Transverse colon (tissue), 4 donors: ENCODE measurements around the gene ERMP1. TPM values are rescaled to one million over a fixed set of nuclear protein-coding genes. Genes with fewer than 3 reads are reported as not detected.

Source experiments
- DNase-seq: peaks from one replicate; pipeline ENCODE4 v3.0.0-alpha.2; 2019
- H3K27ac ChIP-seq, 4 donors: fragments of 200-600 bp; sonication (generic); 2 replicates each; pipeline ENCODE4 v1.5.1; 2016 to 2018; ENCODE audit warnings: inconsistent platforms in 4 of 4
- H3K27me3 ChIP-seq: fragments of 200-600 bp; sonication (generic); 2 replicates; pipeline ENCODE4 v1.5.1; 2017; ENCODE audit warnings: inconsistent platforms
- H3K36me3 ChIP-seq, 4 donors: fragments of 200-600 bp; sonication (generic); 2 replicates each; pipeline ENCODE4 v1.5.1; 2017 to 2019; ENCODE audit warnings: inconsistent platforms in 4 of 4
- H3K4me1 ChIP-seq, 4 donors: fragments of 200-600 bp; sonication (generic); 2 replicates each; pipeline ENCODE4 v1.5.1; 2017 to 2020; ENCODE audit warnings: inconsistent platforms in 4 of 4
- H3K4me3 ChIP-seq, 4 donors: fragments of 200-600 bp; sonication (generic); 1 replicate in 1 of 4; 2 replicates in 3 of 4; pipeline versions ENCODE4 v1.5.1 to v1.6.1; 2017 to 2019; ENCODE audit warnings: inconsistent platforms in 4 of 4
- H3K9me3 ChIP-seq, 2 donors: fragments of 200-600 bp; sonication (generic); 2 replicates each; pipeline ENCODE4 v1.5.1; 2017 to 2019; ENCODE audit warnings: inconsistent platforms in 2 of 2
- EP300 ChIP-seq: sonication (generic); formaldehyde crosslinking; IDR thresholded peaks from one replicate; pipeline ENCODE4 v1.6.1; 2017; ENCODE audit warnings: antibody characterized with exemption, low read depth
- POLR2A ChIP-seq: fragments of 450-650 bp; IDR thresholded peaks from one replicate; pipeline ENCODE4 v1.6.1; 2016; ENCODE audit warnings: antibody characterized with exemption, mild to moderate bottlenecking, moderate library complexity
- POLR2AphosphoS5 ChIP-seq, 3 donors: sonication (generic); formaldehyde crosslinking; IDR thresholded peaks; one replicate each; pipeline ENCODE4 v1.6.1; 2016; ENCODE audit warnings: antibody characterized with exemption in 3 of 3
- WGBS, 2 donors: methylation state at CpG; one replicate each; pipeline ENCODE4 v1.1.5; 2018; ENCODE audit warnings: low coverage in 1 of 2; 5-methylcytosine and 5-hydroxymethylcytosine counted together
- in situ Hi-C, 4 donors: fragments of 200-750 bp; cut with MboI; loops; one replicate each; pipeline versions ENCODE4 v1.15.0 to v1.15.1; 2017; ENCODE audit warnings: low sequenced_read_pairs in 3 of 4, low pct_ligation_motif_present in 1 of 4, low pct_unique_long_range_greater_than_20kb in 1 of 4
- intact Hi-C: fragments of 100-400 bp; cut with DNase I; formaldehyde crosslinking; loops from one replicate; pipeline ENCODE4 v1.15.1; 2023; ENCODE audit warnings: low total_unique reads
- total RNA-seq, 4 donors: library from RNA; depleted of rRNA; stranded (reverse); fragments of >200 nt; gene quantifications; one replicate each; pipeline ENCODE4 v1.1.0, GENCODE V29; 2016
- TF ChIP-seq, protein P1 (sequence below), 5 experiments: fragments of 200-600 bp in 3 of 5; fragments of 450-650 bp in 2 of 5; sonication (generic) in 3 of 5; IDR thresholded peaks; 1 replicate in 2 of 5; 2 replicates in 3 of 5; pipeline ENCODE4 v1.5.1; 2016 to 2017; ENCODE audit warnings: antibody characterized with exemption in 5 of 5, inconsistent platforms in 3 of 5, mild to moderate bottlenecking in 2 of 5, moderate library complexity in 1 of 5

The ERMP1 gene
- total RNA-seq, 4 donors from 2014 or later = 33.3 to 46.2 (median 34.8) TPM

DNA sequence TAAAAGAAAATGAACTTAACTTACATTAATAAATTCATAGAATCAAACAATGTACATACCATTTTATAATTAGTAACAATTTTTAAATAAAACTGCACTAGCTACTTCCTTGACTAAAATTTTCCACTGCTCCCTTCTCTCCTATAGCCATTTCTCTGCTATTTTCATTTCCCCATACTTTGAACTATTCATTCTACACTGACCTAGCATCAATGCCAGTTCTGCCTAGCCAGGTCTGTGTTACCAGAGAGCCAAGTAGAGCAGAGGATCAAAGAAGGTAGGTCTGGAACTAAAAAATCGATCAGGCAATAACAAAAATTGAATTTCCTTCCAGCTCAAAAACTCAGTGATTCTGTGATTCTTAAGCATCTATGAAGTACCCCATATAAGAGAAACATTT is 84.5 kb downstream of the ERMP1 start:
- in situ Hi-C loops = no loop called here
- WGBS, 2 donors = 90 to 100% methylated on average over 1 of the region's 1 CpG
- DNase-seq = no peak
- intact Hi-C loops = no loop called here
- Histone ChIP-seq H3K9me3 (no peaks in the 10 kb centered on the region), H3K4me1 (no peaks in the 10 kb centered on the region), H3K27me3 (no peaks in the 10 kb centered on the region), H3K36me3 (peaks cover 0 to 35% (median 17%) of the 10 kb centered on the region in 4 donors), H3K27ac (no peak overlapping the region), H3K4me3 (no peak overlapping the region)
- no peak for TF ChIP-seq POLR2A
- TF ChIP-seq, protein P1, sequence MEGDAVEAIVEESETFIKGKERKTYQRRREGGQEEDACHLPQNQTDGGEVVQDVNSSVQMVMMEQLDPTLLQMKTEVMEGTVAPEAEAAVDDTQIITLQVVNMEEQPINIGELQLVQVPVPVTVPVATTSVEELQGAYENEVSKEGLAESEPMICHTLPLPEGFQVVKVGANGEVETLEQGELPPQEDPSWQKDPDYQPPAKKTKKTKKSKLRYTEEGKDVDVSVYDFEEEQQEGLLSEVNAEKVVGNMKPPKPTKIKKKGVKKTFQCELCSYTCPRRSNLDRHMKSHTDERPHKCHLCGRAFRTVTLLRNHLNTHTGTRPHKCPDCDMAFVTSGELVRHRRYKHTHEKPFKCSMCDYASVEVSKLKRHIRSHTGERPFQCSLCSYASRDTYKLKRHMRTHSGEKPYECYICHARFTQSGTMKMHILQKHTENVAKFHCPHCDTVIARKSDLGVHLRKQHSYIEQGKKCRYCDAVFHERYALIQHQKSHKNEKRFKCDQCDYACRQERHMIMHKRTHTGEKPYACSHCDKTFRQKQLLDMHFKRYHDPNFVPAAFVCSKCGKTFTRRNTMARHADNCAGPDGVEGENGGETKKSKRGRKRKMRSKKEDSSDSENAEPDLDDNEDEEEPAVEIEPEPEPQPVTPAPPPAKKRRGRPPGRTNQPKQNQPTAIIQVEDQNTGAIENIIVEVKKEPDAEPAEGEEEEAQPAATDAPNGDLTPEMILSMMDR (IDR thresholded peaks at IDR 0.05) = no peak
- no peak for TF ChIP-seq EP300
- TF ChIP-seq POLR2AphosphoS5 (IDR thresholded peaks at IDR 0.05) = no peak

- in situ Hi-C loops (no loop called here), intact Hi-C loops (no loop called here)
- H3K9me3 ChIP-seq = no peaks in the 10 kb centered on the region
- H3K36me3 ChIP-seq = peaks cover 0 to 37% (median 16%) of the 10 kb centered on the region in 4 donors
- DNase-seq = no peak
- WGBS, 2 donors = 90 to 93% methylated on average over 3 of the region's 3 CpGs
- no peaks in the 10 kb centered on the region for H3K4me1 ChIP-seq
- TF ChIP-seq EP300 = no peak
- no peak for TF ChIP-seq POLR2A
- no peak for TF ChIP-seq POLR2AphosphoS5 (IDR thresholded peaks at IDR 0.05)
- TF ChIP-seq, protein P1 (IDR thresholded peaks at IDR 0.05) = no peak
- H3K27me3 ChIP-seq = no peaks in the 10 kb centered on the region
- H3K4me3 ChIP-seq = no peak overlapping the region
- H3K27ac ChIP-seq = no peak overlapping the region
These were observed 89.8 kb downstream of the ERMP1 start for GRCh38 chr9:5743109-5743508.

DNA sequence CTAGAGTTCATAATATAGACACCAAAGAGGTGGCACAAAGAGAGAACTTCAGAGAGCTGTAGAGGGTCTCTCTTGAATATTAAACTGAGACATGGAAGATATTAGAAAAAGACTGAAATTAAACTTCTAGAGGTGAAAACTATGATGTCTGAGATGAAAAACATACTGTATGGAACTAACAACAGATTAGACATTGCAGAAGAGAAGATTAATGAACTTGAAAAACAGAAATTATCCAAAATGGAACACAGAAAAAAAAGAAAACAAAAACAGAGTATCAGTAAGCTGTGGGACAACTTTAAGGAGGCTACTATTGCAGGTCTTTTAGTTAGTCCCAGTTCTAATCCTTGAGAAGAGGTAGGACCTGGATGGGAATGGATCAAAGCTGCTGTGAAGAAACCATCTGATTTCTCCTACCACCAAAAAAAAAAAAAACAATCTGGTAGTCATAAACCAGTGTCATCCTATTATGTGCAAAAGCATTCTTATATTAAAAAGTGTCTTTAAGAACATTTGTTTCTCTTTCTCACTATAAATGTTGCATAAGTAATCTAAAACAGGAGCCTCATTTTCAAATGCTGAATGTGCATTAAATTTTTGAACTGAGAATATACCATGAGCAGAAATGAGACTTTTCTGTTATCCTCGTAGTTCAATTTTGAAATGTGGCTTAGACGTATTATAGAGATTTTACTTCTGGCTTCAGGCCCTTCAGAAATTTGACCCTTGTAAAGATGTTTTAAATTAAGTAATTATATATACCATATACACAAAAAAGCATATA is 96.2 kb downstream of the ERMP1 start:
- Histone ChIP-seq H3K9me3 (no peaks in the 10 kb centered on the region), H3K4me1 (no peaks in the 10 kb centered on the region), H3K27ac (no peak overlapping the region), H3K36me3 (peaks cover 0 to 21% (median 9%) of the 10 kb centered on the region in 4 donors), H3K4me3 (no peak overlapping the region), H3K27me3 (no peaks in the 10 kb centered on the region)
- 66 to 96% methylated on average over 2 of the region's 2 CpGs for WGBS, 2 donors
- intact Hi-C loops (no loop called here), in situ Hi-C loops (no loop called here)
- DNase-seq = no peak
- no peak for TF ChIP-seq EP300

DNA sequence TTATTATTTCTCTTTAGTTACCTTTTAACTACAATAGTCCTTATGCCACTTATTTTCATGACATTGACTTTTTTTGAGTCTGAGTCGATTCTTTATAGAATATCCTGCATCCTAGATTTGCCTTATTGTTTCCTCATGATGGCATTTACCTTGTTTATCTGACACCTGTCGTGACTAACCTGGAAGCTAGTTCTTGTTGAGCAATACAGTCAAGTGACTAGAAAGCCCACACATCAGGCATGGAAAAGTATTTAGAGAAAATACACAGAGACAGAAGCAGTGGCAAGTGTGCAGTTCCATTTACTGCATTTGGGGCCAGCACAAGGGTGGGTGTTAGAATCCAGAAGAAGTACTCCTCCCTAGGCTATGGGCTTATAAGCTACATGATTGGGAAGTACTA is 97.8 kb downstream of the ERMP1 start:
- in situ Hi-C loops (no loop called here), intact Hi-C loops (no loop called here)
- Histone ChIP-seq H3K27me3 (no peaks in the 10 kb centered on the region), H3K4me1 (no peaks in the 10 kb centered on the region), H3K9me3 (no peaks in the 10 kb centered on the region), H3K36me3 (peaks cover 0 to 21% (median 9%) of the 10 kb centered on the region in 4 donors), H3K27ac (no peak overlapping the region), H3K4me3 (no peak overlapping the region)
- 96 to 99% methylated on average over 2 of the region's 2 CpGs for WGBS, 2 donors
- DNase-seq = no peak
- TF ChIP-seq, protein P1 (IDR thresholded peaks at IDR 0.05) = no peak

Other genes with a start within 250 kb of the ERMP1 start
- gene RIC1, start 204.0 kb downstream of the ERMP1 start, total RNA-seq = 10 to 100 TPM; 22.5 to 93.9 (median 42.8) TPM
- not detected for gene MLANA, start 57.8 kb upstream of the ERMP1 start, total RNA-seq
- 10 to 100 TPM in 1 of 4 donors, 1 to 10 TPM in 3; 8.6 to 19.8 (median 8.9) TPM for gene RANBP6, start 182.5 kb upstream of the ERMP1 start, total RNA-seq